A673 (cell line): Measurements from ENCODE around the gene GJB5.

Experiments
- EZH2 ChIP-seq: fragments of 200-600 bp; sonication (generic); IDR thresholded peaks from 2 replicates; pipeline ENCODE4 v1.6.1; 2017; ENCODE audit warnings: borderline replicate concordance, low read depth, mild to moderate bottlenecking, mixed read lengths, antibody characterized with exemption, low read length; ENCODE audit not compliant: poor library complexity, severe bottlenecking
- TF ChIP-seq, protein P1 (sequence below): fragments of 300-800, 200-600 bp; sonication (generic); conservative IDR thresholded peaks from 2 replicates; pipeline ENCODE4 v1.5.1; 2017; ENCODE audit warnings: low read depth, mild to moderate bottlenecking, antibody characterized with exemption, low read length, moderate library complexity, mixed read lengths

GRCh38 chr1:34771573-34772371, 16.9 kb downstream of the GJB5 start:
- TF ChIP-seq, protein P1, sequence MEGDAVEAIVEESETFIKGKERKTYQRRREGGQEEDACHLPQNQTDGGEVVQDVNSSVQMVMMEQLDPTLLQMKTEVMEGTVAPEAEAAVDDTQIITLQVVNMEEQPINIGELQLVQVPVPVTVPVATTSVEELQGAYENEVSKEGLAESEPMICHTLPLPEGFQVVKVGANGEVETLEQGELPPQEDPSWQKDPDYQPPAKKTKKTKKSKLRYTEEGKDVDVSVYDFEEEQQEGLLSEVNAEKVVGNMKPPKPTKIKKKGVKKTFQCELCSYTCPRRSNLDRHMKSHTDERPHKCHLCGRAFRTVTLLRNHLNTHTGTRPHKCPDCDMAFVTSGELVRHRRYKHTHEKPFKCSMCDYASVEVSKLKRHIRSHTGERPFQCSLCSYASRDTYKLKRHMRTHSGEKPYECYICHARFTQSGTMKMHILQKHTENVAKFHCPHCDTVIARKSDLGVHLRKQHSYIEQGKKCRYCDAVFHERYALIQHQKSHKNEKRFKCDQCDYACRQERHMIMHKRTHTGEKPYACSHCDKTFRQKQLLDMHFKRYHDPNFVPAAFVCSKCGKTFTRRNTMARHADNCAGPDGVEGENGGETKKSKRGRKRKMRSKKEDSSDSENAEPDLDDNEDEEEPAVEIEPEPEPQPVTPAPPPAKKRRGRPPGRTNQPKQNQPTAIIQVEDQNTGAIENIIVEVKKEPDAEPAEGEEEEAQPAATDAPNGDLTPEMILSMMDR, result no peak
- no peak for TF ChIP-seq EZH2
